ENCODE data around the gene KIN.

- no peak for TF ChIP-seq CTCF (conservative IDR thresholded peaks at IDR 0.05 in 1 of 2, IDR thresholded peaks at IDR 0.05 in 1 of 2; ENCODE audit: extremely low read depth in 1 of 2, insufficient read depth in 1 of 2, low read depth in 1 of 2, low read length in 2 of 2)
- no peak for TF ChIP-seq EZH2 (IDR thresholded peaks at IDR 0.05; ENCODE audit: borderline replicate concordance, low read length)
Measured at GRCh38 chr10:7818295-7819120, 30.7 kb upstream of the KIN start, which contains the start of gene TAF3.

Data from mammary epithelial cell (primary cell).